CD4-positive, alpha-beta T cell (primary cell): ENCODE data around the gene ASCL3. TPM values are rescaled to one million over a fixed set of nuclear protein-coding genes. Genes with fewer than 3 reads are reported as not detected.

Experiments used
- ATAC-seq: fragments of 200-7000 bp; cut with Tn5 transposase; one replicate; pipeline ENCODE4 v1.10.0; 2022; ENCODE audit warnings: mild to moderate bottlenecking; ENCODE audit not compliant: poor library complexity
- CTCF ChIA-PET: fragments of 350-600 bp; sonication (Branson Sonifier 250); formaldehyde crosslinking; loops from one replicate; lab custom pipeline; 2021; ENCODE audit warnings: antibody characterized with exemption, inconsistent platforms; lab: Charles Lee
- POLR2A ChIA-PET: fragments of 350-600 bp; sonication (Branson Sonifier 250); formaldehyde crosslinking; loops from one replicate; lab custom pipeline; 2021; ENCODE audit warnings: antibody characterized with exemption, inconsistent platforms; lab: Charles Lee
- DNase-seq, 14 experiments: peaks; one replicate each; pipeline ENCODE4 v3.0.0-alpha.2; 2013 to 2020; ENCODE audit warnings: mixed read lengths in 2 of 14
- H3K27ac ChIP-seq, 2 donors: one replicate each; pipeline versions ENCODE4 v1.5.1 to v1.7.0; 2013; ENCODE audit warnings: low read length in 2 of 2, low read depth in 1 of 2, mild to moderate bottlenecking in 1 of 2
- H3K27me3 ChIP-seq, 2 experiments: 1 replicate in 1 of 2; 2 replicates in 1 of 2; pipeline versions ENCODE4 v1.6.1 to v1.7.0; 2013; ENCODE audit warnings: low read length in 2 of 2, control low read depth in 1 of 2, mild to moderate bottlenecking in 1 of 2, moderate library complexity in 1 of 2; ENCODE audit not compliant: insufficient read depth in 2 of 2, control insufficient read depth in 1 of 2
- H3K36me3 ChIP-seq: one replicate; pipeline ENCODE4 v1.6.1; 2013; ENCODE audit warnings: low read length, control low read depth; ENCODE audit not compliant: insufficient read depth
- H3K4me1 ChIP-seq: one replicate; pipeline ENCODE4 v1.6.1; 2013; ENCODE audit warnings: low read length, control low read depth; ENCODE audit not compliant: insufficient read depth
- H3K4me3 ChIP-seq: one replicate; pipeline ENCODE4 v1.5.1; 2013; ENCODE audit warnings: mild to moderate bottlenecking, low read length, moderate library complexity
- H3K9me3 ChIP-seq, 2 experiments: 1 replicate in 1 of 2; 2 replicates in 1 of 2; pipeline versions ENCODE4 v1.6.1 to v1.7.0; 2013; ENCODE audit warnings: low read length in 2 of 2, mild to moderate bottlenecking in 2 of 2, control low read depth in 1 of 2, moderate library complexity in 1 of 2; ENCODE audit not compliant: control insufficient read depth in 1 of 2, insufficient read depth in 1 of 2
- H3K27ac Mint-ChIP-seq: one replicate; pipeline ENCODE4 v1.8.0; 2020; ENCODE audit warnings: mixed read lengths
- H3K27me3 Mint-ChIP-seq: one replicate; pipeline ENCODE4 v1.8.0; 2021; ENCODE audit warnings: mixed read lengths
- H3K36me3 Mint-ChIP-seq: one replicate; pipeline ENCODE4 v1.8.0; 2021; ENCODE audit warnings: low read depth, mixed read lengths
- H3K4me1 Mint-ChIP-seq: one replicate; pipeline ENCODE4 v1.8.0; 2021; ENCODE audit warnings: low read depth, mixed read lengths
- H3K4me3 Mint-ChIP-seq: one replicate; pipeline ENCODE4 v1.8.0; 2020; ENCODE audit warnings: mild to moderate bottlenecking, mixed read lengths
- H3K9me3 Mint-ChIP-seq: one replicate; pipeline ENCODE4 v1.8.0; 2020; ENCODE audit warnings: mixed read lengths
- CTCF ChIP-seq: fragments of 200-600 bp; IDR thresholded peaks from one replicate; pipeline ENCODE4 v1.8.0; 2022; ENCODE audit warnings: antibody characterized with exemption, mild to moderate bottlenecking
- intact Hi-C, 2 experiments: fragments of 100-400 bp; cut with DNase I in 1 of 2; cut with micrococcal nuclease in 1 of 2; formaldehyde crosslinking; loops; one replicate each; pipeline versions ENCODE4 v1.15.1 to v1.9.0; 2023 to 2025; cut with DNase I, micrococcal nuclease
- total RNA-seq, 174 experiments: library from RNA in 2 of 174; stranded (reverse) in 2 of 174; gene quantifications; one replicate each; pipeline ENCODE4 v1.2.3 and lab custom pipeline; 2021 to 2026

ASCL3 gene
- total RNA-seq, 2 experiments from 2014 or later, result not detected

DNA sequence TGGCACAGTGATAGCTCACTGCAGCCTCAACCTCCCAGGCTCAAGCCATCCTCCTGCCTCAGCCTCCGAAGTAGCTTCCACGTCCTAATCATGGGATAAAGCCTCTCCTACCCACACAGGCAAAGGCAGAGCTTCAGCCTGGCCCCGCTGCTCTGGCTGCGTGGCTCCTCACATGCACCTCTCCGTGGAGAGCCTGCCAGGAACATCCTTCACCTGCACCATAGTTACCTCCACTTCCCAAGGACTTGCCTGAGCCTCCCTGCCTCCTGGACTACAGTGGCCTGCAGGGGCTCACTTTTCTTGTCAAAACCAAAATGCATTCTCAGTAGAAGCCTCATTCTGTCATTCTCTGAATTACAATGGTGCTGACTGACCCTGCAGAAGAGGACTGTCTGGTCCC is 16.6 kb downstream of the ASCL3 start:
- Mint-ChIP-seq H3K4me1 (no peaks in the 10 kb centered on the region), H3K27ac (no peak overlapping the region), H3K36me3 (peaks cover 20% of the 10 kb centered on the region), H3K27me3 (no peaks in the 10 kb centered on the region), H3K9me3 (no peaks in the 10 kb centered on the region), H3K4me3 (no peak overlapping the region)
- TF ChIP-seq CTCF, result no peak
- ATAC-seq (no peak), DNase-seq (no peak)
- H3K27me3 ChIP-seq, result no peaks in the 10 kb centered on the region
- no peaks in the 10 kb centered on the region for H3K9me3 ChIP-seq
- intact Hi-C loops, result no loop called here
- ChIA-PET CTCF (no interaction called here), POLR2A (no interaction called here)
- H3K4me1 ChIP-seq, result no peaks in the 10 kb centered on the region
- H3K27ac ChIP-seq, result no peak overlapping the region
- peaks cover 9% of the 10 kb centered on the region for H3K36me3 ChIP-seq
- no peak overlapping the region for H3K4me3 ChIP-seq

DNA sequence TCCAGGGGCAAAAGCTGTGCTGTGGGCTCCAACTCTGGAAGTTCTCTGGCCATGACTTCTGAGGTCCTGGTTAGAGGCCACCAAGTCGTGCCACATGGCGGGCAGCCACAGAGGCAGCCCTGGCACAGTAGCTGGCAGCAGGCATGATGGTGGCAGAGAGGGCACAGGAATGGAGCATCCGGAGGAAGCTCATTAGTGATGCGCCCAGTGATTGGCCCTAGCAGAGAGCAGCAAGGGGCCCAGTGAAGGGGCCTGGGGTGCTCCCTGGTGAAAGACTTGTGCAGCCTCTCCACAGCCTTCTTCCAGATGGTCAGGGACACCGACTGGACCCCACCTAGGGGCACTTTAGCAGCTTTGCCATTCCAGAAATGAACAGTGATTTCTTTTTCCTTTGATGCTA is 17.1 kb downstream of the ASCL3 start:
- DNase-seq, result no peak
- Mint-ChIP-seq H3K4me1 (no peaks in the 10 kb centered on the region), H3K4me3 (no peak overlapping the region), H3K9me3 (no peaks in the 10 kb centered on the region), H3K27ac (no peak overlapping the region), H3K36me3 (peaks cover 22% of the 10 kb centered on the region), H3K27me3 (no peaks in the 10 kb centered on the region)
- Histone ChIP-seq H3K4me1 (no peaks in the 10 kb centered on the region), H3K4me3 (no peak overlapping the region), H3K9me3 (no peaks in the 10 kb centered on the region), H3K27ac (no peak overlapping the region), H3K27me3 (no peaks in the 10 kb centered on the region), H3K36me3 (peaks cover 14% of the 10 kb centered on the region)
- TF ChIP-seq CTCF, result no peak
- CTCF ChIA-PET, result no interaction called here
- no peak for ATAC-seq
- POLR2A ChIA-PET, result no interaction called here
- intact Hi-C loops, result no loop called here

DNA sequence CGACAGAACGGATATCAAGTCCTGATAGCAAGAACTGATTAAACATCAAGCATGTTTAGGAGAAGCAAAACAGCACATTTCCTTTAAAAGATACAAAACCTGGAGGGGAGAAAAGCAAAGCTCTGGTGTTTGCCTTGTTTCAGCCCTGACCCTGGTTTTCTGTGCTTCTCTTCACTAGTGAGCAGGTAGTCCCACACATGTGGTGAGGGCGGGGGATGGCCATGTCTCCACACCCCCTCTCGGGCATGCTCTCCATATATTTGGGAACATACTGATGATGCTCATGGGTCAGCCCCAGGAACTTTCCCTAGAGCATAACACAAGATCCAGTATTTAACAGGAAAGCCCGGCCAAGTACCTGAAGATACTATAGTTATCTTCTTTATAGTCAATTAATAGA is 20.1 kb downstream of the ASCL3 start:
- ATAC-seq (no peak), DNase-seq (no peak)
- ChIA-PET CTCF (no interaction called here), POLR2A (interaction anchor here (1.0 kb wide), 1 partner anchor 9 kb away, joined by 3 read pairs; no protein-coding TSS in a partner anchor)
- Mint-ChIP-seq H3K9me3 (no peaks in the 10 kb centered on the region), H3K4me3 (no peak overlapping the region), H3K27me3 (no peaks in the 10 kb centered on the region), H3K27ac (no peak overlapping the region), H3K36me3 (peaks cover 38% of the 10 kb centered on the region), H3K4me1 (no peaks in the 10 kb centered on the region)
- Histone ChIP-seq H3K27me3 (no peaks in the 10 kb centered on the region), H3K27ac (no peak overlapping the region), H3K4me1 (no peaks in the 10 kb centered on the region), H3K4me3 (no peak overlapping the region), H3K36me3 (peaks cover 30% of the 10 kb centered on the region), H3K9me3 (no peaks in the 10 kb centered on the region)
- no peak for TF ChIP-seq CTCF
- intact Hi-C loops, result no loop called here
